Measurements from ENCODE around the gene RXRG.

- no peak for TF ChIP-seq POLR2AphosphoS5 (IDR thresholded peaks at IDR 0.05; ENCODE audit: low read depth, low read length)
- no peak for TF ChIP-seq TAF1 (IDR thresholded peaks at IDR 0.05; ENCODE audit: borderline replicate concordance, insufficient read depth, low read length)
- no peak for TF ChIP-seq SIN3A (IDR thresholded peaks at IDR 0.05; ENCODE audit: borderline replicate concordance, insufficient read depth, low read length)
- no peak for TF ChIP-seq REST (IDR thresholded peaks at IDR 0.05; ENCODE audit: insufficient read depth in 1 of 2, low read depth in 2 of 2, low read length in 2 of 2)
Observed at GRCh38 chr1:165403835-165404482, 41.0 kb downstream of the RXRG start.

Data from PFSK-1 (cell line).